HG03558 (cell line): Measurements from ENCODE around the gene OR5C1.

ENCODE experiments used
- ATAC-seq: cut with Tn5 transposase; IDR thresholded peaks from one replicate; pipeline ENCODE4 v1.9.1; 2021; ENCODE audit warnings: moderate number of reproducible peaks; ENCODE audit not compliant: unreplicated experiment; ENCODE audit errors: extremely low read depth

Gene OR5C1

GRCh38 chr9:122788831-122789230 is at the start of gene OR5C1:
Gene OR5C1, plus strand, starts transcription at chr9:122788933. Its CDS starts 0 bp downstream, at chr9:122788933.
- ATAC-seq: no peak

GRCh38 chr9:122742003-122742402 is 46.7 kb upstream of the OR5C1 start, which contains the start of gene OR1L6:
Gene OR1L6, plus strand, starts transcription at chr9:122742303. Its CDS starts 7,545 bp downstream, at chr9:122749848.
- ATAC-seq: no peak

GRCh38 chr9:122754825-122755224 is 33.9 kb upstream of the OR5C1 start:
- ATAC-seq: no peak

GRCh38 chr9:122767817-122768216 is 20.9 kb upstream of the OR5C1 start:
- no peak for ATAC-seq

GRCh38 chr9:122777052-122777451 is 11.7 kb upstream of the OR5C1 start:
- ATAC-seq: no peak

GRCh38 chr9:122777935-122778627 is 10.7 kb upstream of the OR5C1 start:
- no peak for ATAC-seq

- no peak for ATAC-seq
Observed at GRCh38 chr9:122779181-122779580, 9.6 kb upstream of the OR5C1 start.

GRCh38 chr9:122780026-122780425 is 8.7 kb upstream of the OR5C1 start:
- no peak for ATAC-seq

GRCh38 chr9:122781671-122782070 is 7.1 kb upstream of the OR5C1 start:
- no peak for ATAC-seq

- ATAC-seq: no peak
Observed at GRCh38 chr9:122785269-122785668, 3.5 kb upstream of the OR5C1 start.

- ATAC-seq: no peak
Observed at GRCh38 chr9:122786338-122786737, 2.4 kb upstream of the OR5C1 start.

GRCh38 chr9:122789256-122790046 is 718 bp downstream of the OR5C1 start:
- no peak for ATAC-seq

GRCh38 chr9:122791872-122792669 is 3.3 kb downstream of the OR5C1 start:
- no peak for ATAC-seq

GRCh38 chr9:122797316-122798063 is 8.8 kb downstream of the OR5C1 start:
- ATAC-seq: no peak

- ATAC-seq: no peak
Observed at GRCh38 chr9:122800066-122801060, 11.6 kb downstream of the OR5C1 start, which contains the start of gene OR1K1. Gene OR1K1, plus strand, starts transcription at chr9:122800123. Its CDS starts 0 bp downstream, at chr9:122800123.

- ATAC-seq: no peak
Observed at GRCh38 chr9:122806661-122807060, 17.9 kb downstream of the OR5C1 start.

- no peak for ATAC-seq
Observed at GRCh38 chr9:122807271-122807900, 18.7 kb downstream of the OR5C1 start.

GRCh38 chr9:122808141-122808540 is 19.4 kb downstream of the OR5C1 start:
- ATAC-seq: no peak
